Gastrocnemius medialis (tissue), 4 donors: Measurements from ENCODE around the gene LRRC59. TPM values are rescaled to one million over a fixed set of nuclear protein-coding genes. Genes with fewer than 3 reads are reported as not detected.
"Not testable (repeated sequence)": the region's sequence is repeated elsewhere in the genome, so short reads cannot be mapped to it uniquely, and the experiment has no call there.

Experiments used
- ATAC-seq, 2 donors: fragments of 150-250 bp; one replicate each; pipeline ENCODE4 v1.9.1; 2016
- DNase-seq, 2 donors: peaks; one replicate each; pipeline ENCODE4 v3.0.0-alpha.2; 2019
- H3K27ac ChIP-seq, 4 donors: fragments of 200-600 bp; sonication (generic); 1 replicate in 1 of 4; 2 replicates in 3 of 4; pipeline ENCODE4 v1.5.1; 2016 to 2018; ENCODE audit warnings: mild to moderate bottlenecking in 2 of 4, moderate library complexity in 1 of 4
- H3K27me3 ChIP-seq, 3 donors: fragments of 200-600 bp; sonication (generic) in 2 of 3; 1 replicate in 1 of 3; 2 replicates in 2 of 3; pipeline versions ENCODE4 v1.5.1 to v1.6.0; 2016 to 2019; ENCODE audit warnings: mild to moderate bottlenecking in 1 of 3, moderate library complexity in 1 of 3
- H3K36me3 ChIP-seq, 2 donors: fragments of 200-600 bp; sonication (generic) in 1 of 2; one replicate each; pipeline ENCODE4 v1.5.1; 2017 to 2018
- H3K4me1 ChIP-seq, 2 donors: fragments of 200-600 bp; sonication (generic) in 1 of 2; one replicate each; pipeline ENCODE4 v1.5.1; 2016 to 2017; ENCODE audit warnings: mild to moderate bottlenecking in 2 of 2
- H3K4me3 ChIP-seq, 4 donors: fragments of 200-600 bp; sonication (generic) in 3 of 4; 1 replicate in 1 of 4; 2 replicates in 3 of 4; pipeline ENCODE4 v1.5.1; 2016 to 2019; ENCODE audit warnings: mild to moderate bottlenecking in 2 of 4
- H3K9me3 ChIP-seq, 3 donors: fragments of 200-600 bp; sonication (generic) in 2 of 3; 1 replicate in 1 of 3; 2 replicates in 2 of 3; pipeline ENCODE4 v1.5.1; 2016 to 2019
- POLR2A ChIP-seq, 2 donors: fragments of 450-650 bp; IDR thresholded peaks; one replicate each; pipeline ENCODE4 v1.6.1; 2017; ENCODE audit warnings: antibody characterized with exemption in 2 of 2, mild to moderate bottlenecking in 2 of 2, moderate library complexity in 2 of 2
- in situ Hi-C, 4 donors: fragments of 200-750 bp; cut with MboI; loops; one replicate each; pipeline versions ENCODE4 v1.15.0 to v1.8.0; 2017; ENCODE audit warnings: low sequenced_read_pairs in 4 of 4
- intact Hi-C: fragments of 100-400 bp; cut with DNase I; formaldehyde crosslinking; loops from one replicate; pipeline ENCODE4 v1.15.1; 2023; ENCODE audit warnings: low total_unique reads
- total RNA-seq, 4 donors: library from RNA; depleted of rRNA; stranded (reverse); fragments of >200 nt; gene quantifications; one replicate each; pipeline versions ENCODE4 v1.1.0 to v1.2.3, GENCODE V29; 2016
- TF ChIP-seq, protein P1 (sequence below), 5 experiments: fragments of 450-650 bp in 3 of 5; fragments of 200-600 bp in 2 of 5; sonication (generic) in 2 of 5; IDR thresholded peaks in 4 of 5; conservative IDR thresholded peaks in 1 of 5; 1 replicate in 4 of 5; 2 replicates in 1 of 5; pipeline ENCODE4 v1.5.1; 2016 to 2019; ENCODE audit warnings: antibody characterized with exemption in 5 of 5, mild to moderate bottlenecking in 3 of 5, moderate library complexity in 3 of 5

The LRRC59 gene
- total RNA-seq, 4 donors from 2014 or later: 25.4 to 73.2 (median 55.8) TPM

DNA sequence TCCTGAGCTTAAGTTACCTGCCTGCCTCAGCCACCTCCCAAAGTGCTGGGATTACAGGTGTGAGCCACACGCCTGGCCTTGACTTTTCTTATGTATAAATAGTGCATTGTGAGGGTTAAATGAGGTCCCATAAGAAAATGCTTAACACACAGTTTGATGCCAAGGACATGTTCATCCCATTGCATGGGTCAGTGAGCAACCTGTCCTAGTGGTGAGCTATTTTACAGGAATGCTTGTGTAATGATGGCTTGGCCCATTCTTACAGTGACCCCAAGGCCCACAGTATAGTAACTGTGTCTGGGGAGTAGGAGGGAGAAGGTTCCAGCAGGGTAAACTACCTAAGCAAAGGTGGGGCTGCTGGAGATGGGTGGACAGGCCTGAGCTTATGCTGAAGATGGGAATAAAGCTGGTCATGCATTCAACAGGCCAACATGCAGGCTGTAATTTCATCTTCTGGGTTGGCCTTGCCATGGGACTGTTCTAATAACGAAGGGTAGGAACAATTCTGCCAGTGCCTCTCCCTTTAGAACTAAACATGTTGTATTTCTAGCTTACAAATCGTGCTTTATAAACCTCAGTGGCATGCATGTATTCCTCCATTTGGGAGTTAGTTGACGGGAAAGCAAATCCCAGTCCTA is 34.9 kb upstream of the LRRC59 start:
- in situ Hi-C loops: no loop called here
- peak; percentile 72 to 76 for ATAC-seq
- DNase-seq: peak; percentile 53 to 74

DNA sequence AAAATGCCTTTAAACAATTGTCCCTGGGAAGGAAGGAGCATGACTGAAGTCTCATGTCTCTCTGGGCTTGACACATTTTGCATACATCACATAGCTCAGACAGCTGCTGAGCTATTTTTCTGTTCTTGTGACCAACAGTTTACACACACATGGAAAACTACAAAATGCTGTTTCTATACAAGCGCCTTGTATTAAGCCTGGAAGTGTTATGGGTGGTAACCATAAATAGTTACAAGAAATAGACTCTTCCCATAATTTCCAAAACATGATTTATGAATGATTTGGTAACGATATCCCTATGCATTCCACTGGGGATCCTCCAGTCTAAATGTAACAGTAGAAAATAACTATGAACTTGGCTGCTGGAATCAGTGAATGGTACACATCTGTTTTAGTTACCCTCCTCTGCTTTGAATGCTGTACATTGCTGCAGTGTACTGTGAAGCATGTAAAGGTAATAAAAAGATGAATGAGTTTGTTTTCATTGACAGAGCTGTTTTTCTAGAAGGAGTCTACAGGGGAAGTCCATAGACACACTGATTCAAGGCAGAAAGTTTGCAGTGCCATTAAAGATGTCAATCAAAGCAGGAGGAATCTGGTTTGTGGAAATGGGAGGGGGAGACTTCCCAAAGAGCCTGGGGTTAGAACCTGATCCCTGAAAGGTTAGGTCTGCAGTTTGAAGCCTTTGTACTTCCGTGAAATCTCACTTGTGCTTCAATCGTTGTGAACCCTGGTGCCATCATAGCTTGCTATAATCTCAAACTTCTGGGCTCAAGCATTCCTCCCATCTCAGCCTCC is 33.7 kb upstream of the LRRC59 start:
- DNase-seq (no peak), ATAC-seq (no peak)
- H3K27me3 ChIP-seq: no peaks in the 10 kb centered on the region
- no peaks in the 10 kb centered on the region for H3K9me3 ChIP-seq
- H3K4me1 ChIP-seq: peaks cover 68 to 69% of the 10 kb centered on the region in 2 donors
- peak overlapping the region; percentile 93 to 96 (median 94) for H3K27ac ChIP-seq
- TF ChIP-seq POLR2A (IDR thresholded peaks at IDR 0.05): no peak
- TF ChIP-seq, protein P1, sequence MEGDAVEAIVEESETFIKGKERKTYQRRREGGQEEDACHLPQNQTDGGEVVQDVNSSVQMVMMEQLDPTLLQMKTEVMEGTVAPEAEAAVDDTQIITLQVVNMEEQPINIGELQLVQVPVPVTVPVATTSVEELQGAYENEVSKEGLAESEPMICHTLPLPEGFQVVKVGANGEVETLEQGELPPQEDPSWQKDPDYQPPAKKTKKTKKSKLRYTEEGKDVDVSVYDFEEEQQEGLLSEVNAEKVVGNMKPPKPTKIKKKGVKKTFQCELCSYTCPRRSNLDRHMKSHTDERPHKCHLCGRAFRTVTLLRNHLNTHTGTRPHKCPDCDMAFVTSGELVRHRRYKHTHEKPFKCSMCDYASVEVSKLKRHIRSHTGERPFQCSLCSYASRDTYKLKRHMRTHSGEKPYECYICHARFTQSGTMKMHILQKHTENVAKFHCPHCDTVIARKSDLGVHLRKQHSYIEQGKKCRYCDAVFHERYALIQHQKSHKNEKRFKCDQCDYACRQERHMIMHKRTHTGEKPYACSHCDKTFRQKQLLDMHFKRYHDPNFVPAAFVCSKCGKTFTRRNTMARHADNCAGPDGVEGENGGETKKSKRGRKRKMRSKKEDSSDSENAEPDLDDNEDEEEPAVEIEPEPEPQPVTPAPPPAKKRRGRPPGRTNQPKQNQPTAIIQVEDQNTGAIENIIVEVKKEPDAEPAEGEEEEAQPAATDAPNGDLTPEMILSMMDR (IDR thresholded peaks at IDR 0.05 in 4 of 5, conservative IDR thresholded peaks at IDR 0.05 in 1 of 5): peak in 1 of 5 experiments; percentile 11
- H3K4me3 ChIP-seq: no peak overlapping the region
- in situ Hi-C loops: no loop called here
- intact Hi-C loops: no loop called here
- no peaks in the 10 kb centered on the region for H3K36me3 ChIP-seq

More for the DNA sequence above, 34.9 kb upstream of the LRRC59 start:
- Histone ChIP-seq H3K36me3 (no peaks in the 10 kb centered on the region), H3K9me3 (no peaks in the 10 kb centered on the region), H3K27ac (peak overlapping the region; percentile 93 to 96 (median 94)), H3K4me1 (peaks cover 65 to 66% of the 10 kb centered on the region in 2 donors), H3K27me3 (no peaks in the 10 kb centered on the region), H3K4me3 (no peak overlapping the region)
- intact Hi-C loops: no loop called here
- TF ChIP-seq POLR2A (IDR thresholded peaks at IDR 0.05): no peak
- TF ChIP-seq, protein P1 (IDR thresholded peaks at IDR 0.05 in 4 of 5, conservative IDR thresholded peaks at IDR 0.05 in 1 of 5): peak in 1 of 5 experiments; percentile 15

DNA sequence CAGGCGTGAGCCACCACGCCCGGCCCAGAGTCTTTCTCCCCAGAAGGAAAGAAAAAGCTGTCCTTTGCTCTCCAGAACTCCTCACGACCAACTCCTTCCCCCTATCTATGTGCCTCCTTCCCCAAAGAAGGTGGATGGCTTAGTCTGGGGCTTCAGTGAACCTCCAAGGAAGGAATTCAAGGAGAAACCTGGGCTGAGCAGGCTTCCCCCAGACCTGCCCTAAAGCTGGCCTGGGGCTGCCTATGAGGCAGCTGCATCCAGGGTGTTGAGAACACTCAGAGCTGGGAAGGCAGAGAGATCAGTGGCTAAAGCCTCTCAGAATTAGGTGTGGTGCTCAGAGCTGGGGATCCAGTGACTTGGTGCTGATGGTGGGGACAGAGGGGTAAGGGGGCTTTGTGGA is 32.5 kb upstream of the LRRC59 start:
- Histone ChIP-seq H3K4me1 (peaks cover 75 to 77% of the 10 kb centered on the region in 2 donors), H3K27ac (peak overlapping the region; percentile 93 to 96 (median 94))
- in situ Hi-C loops: loop anchor here in 1 of 4 donors (10.0 kb wide), 1 partner anchor 45 kb away; the partner anchor contains the start of gene RSAD1

DNA sequence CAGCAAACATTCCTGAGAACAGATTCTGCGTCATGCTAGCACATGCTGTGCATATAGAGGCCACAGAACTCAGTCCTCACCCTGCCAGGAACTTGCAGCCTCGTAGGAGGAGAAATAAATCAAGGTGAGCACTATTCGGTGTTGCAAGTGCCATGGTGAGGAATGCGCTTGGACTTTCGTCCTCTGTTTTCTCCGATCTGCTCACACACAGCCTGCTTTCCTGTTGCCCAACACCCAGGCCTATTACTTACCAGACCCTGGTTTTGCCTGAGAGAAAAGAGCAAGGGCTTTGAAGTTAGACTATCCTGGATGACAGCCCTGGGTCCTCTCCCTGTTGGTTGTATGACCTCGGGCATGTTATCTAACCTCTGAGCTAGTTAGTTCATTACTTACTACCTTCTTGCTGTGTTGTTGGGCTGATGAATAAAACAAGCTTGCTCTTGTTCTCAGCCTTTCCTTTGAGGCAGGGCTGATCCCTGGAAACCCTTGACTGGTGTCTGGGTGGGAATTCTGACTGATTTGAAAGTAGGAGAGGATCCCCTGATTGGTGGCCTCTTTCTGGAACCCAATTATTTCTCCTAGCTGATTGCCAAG is 31.6 kb upstream of the LRRC59 start:
- H3K9me3 ChIP-seq: no peaks in the 10 kb centered on the region
- TF ChIP-seq, protein P1 (IDR thresholded peaks at IDR 0.05 in 4 of 5, conservative IDR thresholded peaks at IDR 0.05 in 1 of 5): no peak
- TF ChIP-seq POLR2A (IDR thresholded peaks at IDR 0.05): no peak
- no peak overlapping the region for H3K4me3 ChIP-seq
- H3K27ac ChIP-seq: peak overlapping the region; percentile 93 to 96 (median 94)
- H3K27me3 ChIP-seq: no peaks in the 10 kb centered on the region
- in situ Hi-C loops (loop anchor here in 1 of 4 donors (10.0 kb wide), 1 partner anchor 46 kb away; the partner anchor contains the start of gene RSAD1), intact Hi-C loops (loop anchor here (5.0 to 10.0 kb wide), 3 partner anchors 252 to 516 kb away; partner anchors contain the start of gene PDK2)
- peaks cover 68 to 76% of the 10 kb centered on the region in 2 donors for H3K4me1 ChIP-seq
- H3K36me3 ChIP-seq: no peaks in the 10 kb centered on the region
- DNase-seq: peak; percentile 77 to 84
- ATAC-seq: peak; percentile 59 to 60

More for the DNA sequence above, 32.5 kb upstream of the LRRC59 start:
- no peak for ATAC-seq
- Histone ChIP-seq H3K4me3 (no peak overlapping the region), H3K9me3 (no peaks in the 10 kb centered on the region), H3K27me3 (no peaks in the 10 kb centered on the region), H3K36me3 (no peaks in the 10 kb centered on the region)
- intact Hi-C loops: loop anchor here (5.0 to 10.0 kb wide), 3 partner anchors 252 to 515 kb away; partner anchors contain the start of gene PDK2
- no peak for DNase-seq
- TF ChIP-seq, protein P1 (IDR thresholded peaks at IDR 0.05 in 4 of 5, conservative IDR thresholded peaks at IDR 0.05 in 1 of 5): no peak
- TF ChIP-seq POLR2A (IDR thresholded peaks at IDR 0.05): no peak

DNA sequence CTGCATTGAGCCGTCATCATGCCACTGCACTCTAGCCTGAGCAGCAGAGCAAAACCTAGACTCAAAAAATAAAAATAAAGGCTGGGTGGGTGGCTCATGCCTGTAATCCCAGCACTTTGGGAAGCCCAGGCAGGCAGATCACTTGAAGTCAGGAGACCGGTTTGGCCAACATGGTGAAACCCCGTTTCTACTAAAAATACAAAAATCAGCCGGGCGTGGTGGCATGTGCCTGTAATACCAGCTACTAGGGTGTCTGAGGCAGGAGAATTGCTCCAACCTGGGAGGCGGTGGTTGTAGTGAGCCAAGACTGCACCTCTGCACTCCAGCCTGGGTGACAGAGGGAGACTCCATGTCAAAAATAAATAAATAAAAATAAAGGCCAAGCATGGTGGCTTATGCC is 30.8 kb upstream of the LRRC59 start:
- intact Hi-C loops: loop anchor here (5.0 to 10.0 kb wide), 3 partner anchors 251 to 517 kb away; partner anchors contain the start of gene PDK2
- H3K9me3 ChIP-seq, ATAC-seq, H3K27me3 ChIP-seq, DNase-seq, H3K36me3 ChIP-seq: not testable (repeated sequence)
- peaks cover 62 to 68% of the 10 kb centered on the region in 2 donors for H3K4me1 ChIP-seq
- in situ Hi-C loops: loop anchor here in 1 of 4 donors (10.0 kb wide), 1 partner anchor 47 kb away; the partner anchor contains the start of gene RSAD1
- H3K4me3 ChIP-seq: peak overlapping the region in 2 of 4 donors; percentile 81 to 90
- H3K27ac ChIP-seq: peak overlapping the region; percentile 93 to 96 (median 94)
